Prostate gland (tissue), 2 donors: Measurements from ENCODE around the gene EN1. TPM values are rescaled to one million over a fixed set of nuclear protein-coding genes. Genes with fewer than 3 reads are reported as not detected.

ENCODE experiments used
- DNase-seq: peaks from one replicate; pipeline ENCODE4 v3.0.0-alpha.2; 2019; ENCODE audit warnings: low spot score
- H3K27ac ChIP-seq, 2 donors: fragments of 200-600 bp; sonication (generic); 2 replicates each; pipeline ENCODE4 v1.5.1; 2017 to 2019
- H3K27me3 ChIP-seq: fragments of 200-600 bp; sonication (generic); replicated peaks from 2 replicates; pipeline ENCODE4 v1.5.1; 2019; ENCODE audit not compliant: insufficient read depth
- H3K36me3 ChIP-seq, 2 donors: fragments of 200-600 bp; sonication (generic); 1 replicate in 1 of 2; 2 replicates in 1 of 2; pipeline versions ENCODE4 v1.5.1 to v1.8.1; 2017 to 2019
- H3K4me1 ChIP-seq: fragments of 200-600 bp; sonication (generic); replicated peaks from 2 replicates; pipeline ENCODE4 v1.5.1; 2019
- H3K4me3 ChIP-seq, 2 donors: fragments of 200-600 bp; sonication (generic); 2 replicates each; pipeline ENCODE4 v1.5.1; 2017 to 2019
- H3K9me3 ChIP-seq: fragments of 200-600 bp; sonication (generic); 2 replicates; pipeline ENCODE4 v1.5.1; 2017
- CTCF ChIP-seq, 4 experiments: fragments of 200-600 bp in 2 of 4; fragments of 450-650 bp in 2 of 4; sonication (generic) in 2 of 4; IDR thresholded peaks; 1 replicate in 3 of 4; 2 replicates in 1 of 4; pipeline ENCODE4 v1.5.1; 2016 to 2019; ENCODE audit warnings: antibody characterized with exemption in 4 of 4, mild to moderate bottlenecking in 2 of 4, moderate library complexity in 2 of 4
- POLR2A ChIP-seq: fragments of 450-650 bp; IDR thresholded peaks from one replicate; pipeline ENCODE4 v1.6.1; 2016; ENCODE audit warnings: antibody characterized with exemption, mild to moderate bottlenecking
- POLR2AphosphoS5 ChIP-seq: sonication (generic); formaldehyde crosslinking; IDR thresholded peaks from one replicate; pipeline ENCODE4 v1.6.1; 2017; ENCODE audit warnings: antibody characterized with exemption
- WGBS: methylation state at CpG from one replicate; pipeline ENCODE4 v1.1.5; 2018; 5-methylcytosine and 5-hydroxymethylcytosine counted together
- intact Hi-C: fragments of 100-400 bp; cut with DNase I; formaldehyde crosslinking; loops from one replicate; pipeline ENCODE4 v1.14.2; 2022
- total RNA-seq, 2 donors: library from RNA; depleted of rRNA; stranded (reverse); fragments of >200 nt; gene quantifications; one replicate each; pipeline ENCODE4 v1.1.0, GENCODE V29; 2016

EN1 gene
- total RNA-seq, 2 donors from 2014 or later, result 0.09 TPM; not detected in 1

GRCh38 chr2:118845005-118845521, 2.4 kb downstream of the EN1 start:
- no peaks in the 10 kb centered on the region for H3K9me3 ChIP-seq
- no peak overlapping the region for H3K4me3 ChIP-seq
- no peak for DNase-seq
- H3K36me3 ChIP-seq, result no peaks in the 10 kb centered on the region
- intact Hi-C loops, result no loop called here
- H3K27me3 ChIP-seq, result peaks cover 73% of the 10 kb centered on the region
- WGBS, result 8% methylated on average over 42 of the region's 43 CpGs
- no peaks in the 10 kb centered on the region for H3K4me1 ChIP-seq
- H3K27ac ChIP-seq, result no peak overlapping the region
- TF ChIP-seq CTCF (IDR thresholded peaks at IDR 0.05) (no peak), POLR2A (no peak), POLR2AphosphoS5 (no peak)

GRCh38 chr2:118844261-118845004, 3.0 kb downstream of the EN1 start:
- intact Hi-C loops, result no loop called here
- peaks cover 70% of the 10 kb centered on the region for H3K27me3 ChIP-seq
- H3K9me3 ChIP-seq, result no peaks in the 10 kb centered on the region
- H3K36me3 ChIP-seq, result no peaks in the 10 kb centered on the region
- H3K27ac ChIP-seq, result no peak overlapping the region
- WGBS, result 24% methylated on average over 8 of the region's 8 CpGs
- H3K4me3 ChIP-seq, result no peak overlapping the region
- no peak for DNase-seq
- no peaks in the 10 kb centered on the region for H3K4me1 ChIP-seq
- TF ChIP-seq POLR2A, result no peak
- no peak for TF ChIP-seq POLR2AphosphoS5
- no peak for TF ChIP-seq CTCF (IDR thresholded peaks at IDR 0.05)

GRCh38 chr2:118843483-118844132, 3.8 kb downstream of the EN1 start:
- intact Hi-C loops, result no loop called here
- no peaks in the 10 kb centered on the region for H3K4me1 ChIP-seq
- no peaks in the 10 kb centered on the region for H3K36me3 ChIP-seq
- no peaks in the 10 kb centered on the region for H3K9me3 ChIP-seq
- DNase-seq, result no peak
- WGBS, result 19% methylated on average over 10 of the region's 10 CpGs
- TF ChIP-seq CTCF (IDR thresholded peaks at IDR 0.05) (no peak), POLR2AphosphoS5 (no peak), POLR2A (no peak)
- no peak overlapping the region for H3K27ac ChIP-seq
- H3K27me3 ChIP-seq, result peaks cover 65% of the 10 kb centered on the region
- no peak overlapping the region for H3K4me3 ChIP-seq

- peaks cover 60% of the 10 kb centered on the region for H3K27me3 ChIP-seq
- intact Hi-C loops, result no loop called here
- DNase-seq, result no peak
- no peak overlapping the region for H3K4me3 ChIP-seq
- H3K27ac ChIP-seq, result no peak overlapping the region
- no peaks in the 10 kb centered on the region for H3K9me3 ChIP-seq
- H3K4me1 ChIP-seq, result no peaks in the 10 kb centered on the region
- WGBS, result 4% methylated on average over 60 of the region's 60 CpGs
- no peaks in the 10 kb centered on the region for H3K36me3 ChIP-seq
- no peak for TF ChIP-seq POLR2A
- TF ChIP-seq CTCF (IDR thresholded peaks at IDR 0.05), result no peak
- TF ChIP-seq POLR2AphosphoS5, result no peak
Measured at GRCh38 chr2:118842661-118843482, 4.6 kb downstream of the EN1 start.
